SK-N-SH treated with all-trans-retinoic acid at 6 μM for 48 hours (cell line): ENCODE results near the gene TSEN54.

Source experiments
- ATAC-seq: fragments of 200-7000 bp; cut with Tn5 transposase; 3 replicates; pipeline ENCODE4 v1.9.1; 2020; ENCODE audit warnings: mild to moderate bottlenecking, moderate library complexity
- ARNTL ChIP-seq: fragments of 450-650 bp; formaldehyde crosslinking; IDR thresholded peaks from 2 replicates; pipeline ENCODE4 v1.5.0; 2020; ENCODE audit warnings: low read depth, mild to moderate bottlenecking, moderate library complexity, borderline replicate concordance
- BACH2 ChIP-seq: fragments of 250-450 bp; sonication (Bioruptor Pico); IDR thresholded peaks from 2 replicates; pipeline ENCODE4 v1.9.0; 2021; ENCODE audit warnings: mild to moderate bottlenecking, borderline replicate concordance
- CREB5 ChIP-seq: fragments of 250-450 bp; sonication (Bioruptor Pico); IDR thresholded peaks from 2 replicates; pipeline ENCODE4 v1.5.1; 2020; ENCODE audit warnings: low read depth, mild to moderate bottlenecking, moderate library complexity
- CSDC2 ChIP-seq: fragments of 250-450 bp; sonication (Bioruptor Pico); IDR thresholded peaks from 2 replicates; pipeline ENCODE4 v1.5.0; 2020; ENCODE audit warnings: mild to moderate bottlenecking, moderate library complexity
- CSRNP3 ChIP-seq: fragments of 250-450 bp; sonication (Bioruptor Pico); IDR thresholded peaks from 2 replicates; pipeline ENCODE4 v1.5.1; 2021; ENCODE audit warnings: mild to moderate bottlenecking, moderate library complexity
- ESRRG ChIP-seq: fragments of 250-450 bp; sonication (Bioruptor Pico); IDR thresholded peaks from 2 replicates; pipeline ENCODE4 v1.6.1; 2021; ENCODE audit warnings: mild to moderate bottlenecking
- OSR1 ChIP-seq: fragments of 250-450 bp; sonication (Bioruptor Pico); IDR thresholded peaks from 2 replicates; pipeline ENCODE4 v1.8.0; 2022; ENCODE audit warnings: moderate library complexity, mild to moderate bottlenecking, inconsistent platforms
- PPARA ChIP-seq: fragments of 250-450 bp; sonication (Bioruptor Pico); IDR thresholded peaks from 2 replicates; pipeline ENCODE4 v1.5.0; 2020; ENCODE audit warnings: mild to moderate bottlenecking, borderline replicate concordance
- RARB ChIP-seq: fragments of 250-450 bp; sonication (Bioruptor Pico); IDR thresholded peaks from 2 replicates; pipeline ENCODE4 v1.8.0; 2021; ENCODE audit warnings: mild to moderate bottlenecking, moderate library complexity
- SNAI2 ChIP-seq: fragments of 250-450 bp; sonication (Bioruptor Pico); IDR thresholded peaks from 2 replicates; pipeline ENCODE4 v1.5.0; 2020; ENCODE audit warnings: mild to moderate bottlenecking, moderate library complexity
- TCF4 ChIP-seq: fragments of 250-450 bp; sonication (Bioruptor Pico); IDR thresholded peaks from 2 replicates; pipeline ENCODE4 v1.8.0; 2021; ENCODE audit warnings: mild to moderate bottlenecking, moderate library complexity, borderline replicate concordance
- TOX ChIP-seq: fragments of 250-450 bp; sonication (Bioruptor Pico); IDR thresholded peaks from 2 replicates; pipeline ENCODE4 v1.8.0; 2021; ENCODE audit warnings: mild to moderate bottlenecking, moderate library complexity, borderline replicate concordance
- TSHZ2 ChIP-seq: fragments of 250-450 bp; sonication (Bioruptor Pico); IDR thresholded peaks from 2 replicates; pipeline ENCODE4 v1.5.0; 2020; ENCODE audit warnings: mild to moderate bottlenecking, moderate library complexity
- ZFP3 ChIP-seq: fragments of 250-450 bp; sonication (Bioruptor Pico); IDR thresholded peaks from 2 replicates; pipeline ENCODE4 v1.5.0; 2020; ENCODE audit warnings: mild to moderate bottlenecking, moderate library complexity
- ZFP30 ChIP-seq: fragments of 450-650 bp; formaldehyde crosslinking; IDR thresholded peaks from 2 replicates; pipeline ENCODE4 v1.5.0; 2022; ENCODE audit warnings: mild to moderate bottlenecking, moderate library complexity
- ZNF565 ChIP-seq: fragments of 450-650 bp; formaldehyde crosslinking; conservative IDR thresholded peaks from 2 replicates; pipeline ENCODE4 v1.5.0; 2020; ENCODE audit warnings: low read depth, mild to moderate bottlenecking, moderate library complexity
- ZNF70 ChIP-seq: fragments of 450-650 bp; formaldehyde crosslinking; IDR thresholded peaks from 2 replicates; pipeline ENCODE4 v1.5.0; 2020; ENCODE audit warnings: mild to moderate bottlenecking, moderate library complexity

TSEN54 gene

GRCh38 chr17:75487351-75488070 is 28.8 kb upstream of the TSEN54 start:
- no peak for ATAC-seq
- no peak for TF ChIP-seq ZNF565 (CRISPR knock-in tag)
- no peak for TF ChIP-seq BACH2 (CRISPR knock-in tag)
- TF ChIP-seq TOX = no peak
- TF ChIP-seq RARB (CRISPR knock-in tag) = no peak
- no peak for TF ChIP-seq SNAI2 (CRISPR knock-in tag)
- no peak for TF ChIP-seq ZFP30 (CRISPR knock-in tag)
- TF ChIP-seq CREB5 (CRISPR knock-in tag) = no peak
- TF ChIP-seq ESRRG (CRISPR knock-in tag) = no peak
- TF ChIP-seq, all 23 proteins: peak for 0

GRCh38 chr17:75488693-75489510 is 27.4 kb upstream of the TSEN54 start:
- TF ChIP-seq ZNF70 (CRISPR knock-in tag) (no peak), TSHZ2 (no peak), TCF4 (no peak), BACH2 (CRISPR knock-in tag) (no peak), CREB5 (CRISPR knock-in tag) (no peak), PPARA (CRISPR knock-in tag) (no peak)
- TF ChIP-seq, all 23 proteins: peak for 0
- no peak for ATAC-seq

- TF ChIP-seq ZNF565 (CRISPR knock-in tag) (no peak), CSDC2 (CRISPR knock-in tag) (no peak), BACH2 (CRISPR knock-in tag) (no peak), ZNF70 (CRISPR knock-in tag) (no peak), ARNTL (no peak), TCF4 (no peak)
- no peak for ATAC-seq
Measured at GRCh38 chr17:75489511-75489955, 26.8 kb upstream of the TSEN54 start.

GRCh38 chr17:75490173-75490743 is 26.1 kb upstream of the TSEN54 start:
- no peak for TF ChIP-seq ESRRG (CRISPR knock-in tag)
- no peak for ATAC-seq

- no peak for ATAC-seq
- TF ChIP-seq OSR1 (CRISPR knock-in tag) (no peak), BACH2 (CRISPR knock-in tag) (no peak), ZNF70 (CRISPR knock-in tag) (no peak), CSDC2 (CRISPR knock-in tag) (no peak), TOX (no peak), RARB (CRISPR knock-in tag) (no peak), ZFP3 (CRISPR knock-in tag) (no peak), ZNF565 (CRISPR knock-in tag) (no peak), TSHZ2 (no peak), CSRNP3 (CRISPR knock-in tag) (no peak), CREB5 (CRISPR knock-in tag) (no peak)
Measured at GRCh38 chr17:75490953-75491649, 25.2 kb upstream of the TSEN54 start.
